ENCODE results near the gene CCDC187. TPM values are rescaled to one million over a fixed set of nuclear protein-coding genes. Genes with fewer than 3 reads are reported as not detected.

The CCDC187 gene
- total and polyA plus RNA-seq, 2 of the 13 experiments (the other 11 are each of a cell fraction or from before 2014, with no cell fraction given): 0.03 to 0.13 TPM

GRCh38 chr9:136296434-136297015 is 7.4 kb downstream of the CCDC187 start (continued):
- TF ChIP-seq SP2 (CRISPR knock-in tag; IDR thresholded peaks at IDR 0.05) (no peak), PAF1 (CRISPR knock-in tag; IDR thresholded peaks at IDR 0.05) (no peak), ZNF333 (CRISPR knock-in tag; IDR thresholded peaks at IDR 0.05; ENCODE audit: borderline replicate concordance) (no peak), ZNF563 (CRISPR knock-in tag; IDR thresholded peaks at IDR 0.05) (no peak), NCOA5 (CRISPR knock-in tag; IDR thresholded peaks at IDR 0.05) (no peak), MED1 (CRISPR knock-in tag; IDR thresholded peaks at IDR 0.05) (no peak), ZMYM3 (CRISPR knock-in tag; IDR thresholded peaks at IDR 0.05) (peak; percentile 33; the same call in 1 of the 2 replicates), HMGXB4 (CRISPR knock-in tag; IDR thresholded peaks at IDR 0.05; ENCODE audit: borderline replicate concordance in 1 of 2, low read depth in 1 of 2) (no peak), NFKB2 (CRISPR knock-in tag; IDR thresholded peaks at IDR 0.05; ENCODE audit: borderline replicate concordance) (no peak), ZNF784 (CRISPR knock-in tag; IDR thresholded peaks at IDR 0.05; ENCODE audit: borderline replicate concordance) (0 out of 2 replicates have a peak, but pooled peaks have one; percentile 30), PTBP1 (IDR thresholded peaks at IDR 0.05; ENCODE audit: low read depth, low read length, poor library complexity, severe bottlenecking) (no peak), ZMYM2 (CRISPR knock-in tag; IDR thresholded peaks at IDR 0.05) (0 out of 2 replicates have a peak, but pooled peaks have one; percentile 21), ZBTB2 (CRISPR knock-in tag; IDR thresholded peaks at IDR 0.05; ENCODE audit: low read depth) (0 out of 2 replicates have a peak, but pooled peaks have one; percentile 26), ZXDC (CRISPR knock-in tag; IDR thresholded peaks at IDR 0.05) (no peak), NFIB (CRISPR knock-in tag; IDR thresholded peaks at IDR 0.05; ENCODE audit: borderline replicate concordance) (0 out of 2 replicates have a peak, but pooled peaks have one; percentile 45), ZNF282 (IDR thresholded peaks at IDR 0.05; ENCODE audit: partially characterized antibody) (no peak), ZNF766 (CRISPR knock-in tag; IDR thresholded peaks at IDR 0.05; ENCODE audit: borderline replicate concordance) (no peak), PITX1 (CRISPR knock-in tag; IDR thresholded peaks at IDR 0.05) (0 out of 2 replicates have a peak, but pooled peaks have one; percentile 8)
